Measurements from ENCODE around the gene GLIS2.

GRCh38 chr16:4273858-4274311, 42.0 kb upstream of the GLIS2 start:
- TF ChIP-seq GATA3 (IDR thresholded peaks at IDR 0.05; ENCODE audit: borderline replicate concordance) (no peak), CTCF (IDR thresholded peaks at IDR 0.05) (peak; percentile 33; the same call in 2 of the 3 replicates), NFE2L2 (conservative IDR thresholded peaks at IDR 0.05; ENCODE audit: low read length) (no peak), EP300 (IDR thresholded peaks at IDR 0.05) (no peak), MAFK (IDR thresholded peaks at IDR 0.05; ENCODE audit: partially characterized antibody) (no peak)

Measured in A549 (cell line).